GM23338 (cell line): ENCODE data around the gene TDRD1. TPM values are rescaled to one million over a fixed set of nuclear protein-coding genes. Genes with fewer than 3 reads are reported as not detected.
A peak's percentile ranks its signal among the peaks of the same experiment; 100 is the strongest.

Source experiments
- ATAC-seq: fragments of 200-7000 bp; cut with Tn5 transposase; 3 replicates; pipeline ENCODE4 v1.9.1; 2020
- DNase-seq: peaks from one replicate; pipeline ENCODE4 v3.0.0-alpha.2; 2015; ENCODE audit warnings: low spot score
- H2AFZ ChIP-seq: fragments of 200-600 bp; sonication (generic); 2 replicates; pipeline ENCODE4 v1.8.0; 2016; ENCODE audit warnings: antibody characterized with exemption, mild to moderate bottlenecking, moderate library complexity
- H3F3A ChIP-seq: fragments of 200-600 bp; sonication (generic); replicated peaks from 2 replicates; pipeline ENCODE4 v1.8.0; 2017; ENCODE audit warnings: antibody characterized with exemption, mixed run types, low read depth
- H3K27ac ChIP-seq: fragments of 200-600 bp; sonication (generic); 2 replicates; pipeline ENCODE4 v1.6.1; 2016; ENCODE audit warnings: low read depth
- H3K27me3 ChIP-seq: fragments of 200-600 bp; sonication (generic); 2 replicates; pipeline ENCODE4 v1.8.0; 2016; ENCODE audit warnings: mild to moderate bottlenecking, mixed run types, moderate library complexity; ENCODE audit not compliant: insufficient read depth
- H3K36me3 ChIP-seq: fragments of 200-600 bp; sonication (generic); 2 replicates; pipeline ENCODE4 v1.8.0; 2016; ENCODE audit warnings: mild to moderate bottlenecking; ENCODE audit not compliant: insufficient read depth
- H3K4me1 ChIP-seq: fragments of 200-600 bp; sonication (generic); 2 replicates; pipeline ENCODE4 v1.8.0; 2016; ENCODE audit warnings: mild to moderate bottlenecking, moderate library complexity; ENCODE audit not compliant: insufficient read depth
- H3K4me2 ChIP-seq: fragments of 200-600 bp; sonication (generic); 2 replicates; pipeline ENCODE4 v1.7.1; 2017; ENCODE audit warnings: mixed run types
- H3K4me3 ChIP-seq: fragments of 200-600 bp; sonication (generic); 2 replicates; pipeline ENCODE4 v1.6.1; 2016; ENCODE audit warnings: mixed run types
- H3K79me2 ChIP-seq: fragments of 200-600 bp; sonication (generic); replicated peaks from 2 replicates; pipeline ENCODE4 v1.8.0; 2017; ENCODE audit warnings: mild to moderate bottlenecking; ENCODE audit not compliant: insufficient read depth
- H3K9me2 ChIP-seq: fragments of 200-600 bp; sonication (generic); 2 replicates; pipeline ENCODE4 v1.8.0; 2017; ENCODE audit not compliant: insufficient read depth
- H4K20me1 ChIP-seq: fragments of 200-600 bp; sonication (generic); replicated peaks from 2 replicates; pipeline ENCODE4 v1.8.0; 2017; ENCODE audit warnings: mild to moderate bottlenecking; ENCODE audit not compliant: insufficient read depth
- H3K27ac Mint-ChIP-seq: 2 replicates; pipeline ENCODE4 v1.8.0; 2020; ENCODE audit warnings: inconsistent platforms, mild to moderate bottlenecking, moderate library complexity, mixed read lengths
- H3K27me3 Mint-ChIP-seq: 3 replicates; pipeline ENCODE4 v1.8.0; 2022; ENCODE audit warnings: low read depth, mild to moderate bottlenecking, moderate library complexity, mixed read lengths, inconsistent platforms; ENCODE audit not compliant: insufficient read depth, poor library complexity
- H3K36me3 Mint-ChIP-seq: 3 replicates; pipeline ENCODE4 v1.8.0; 2021; ENCODE audit warnings: low read depth, mild to moderate bottlenecking, inconsistent platforms, moderate library complexity, mixed read lengths
- H3K4me1 Mint-ChIP-seq: 3 replicates; pipeline ENCODE4 v1.8.0; 2020; ENCODE audit warnings: mild to moderate bottlenecking, inconsistent platforms, mixed read lengths
- H3K4me3 Mint-ChIP-seq: 3 replicates; pipeline ENCODE4 v1.8.0; 2021; ENCODE audit warnings: moderate library complexity, mild to moderate bottlenecking, inconsistent platforms, mixed read lengths
- H3K9me3 Mint-ChIP-seq: 3 replicates; pipeline ENCODE4 v1.8.0; 2020; ENCODE audit warnings: moderate library complexity, mild to moderate bottlenecking, inconsistent platforms, mixed read lengths
- CREB1 ChIP-seq: fragments of 250-450 bp; sonication (Bioruptor Pico); IDR thresholded peaks from 2 replicates; pipeline ENCODE4 v1.5.0; 2020; ENCODE audit warnings: low read depth, mild to moderate bottlenecking, moderate library complexity
- CTCF ChIP-seq, 2 experiments: fragments of 200-600 bp in 1 of 2; sonication (generic) in 1 of 2; conservative IDR thresholded peaks; 2 replicates each; pipeline versions ENCODE4 v1.5.1 to v1.6.1; 2016 to 2017; ENCODE audit warnings: antibody characterized with exemption in 2 of 2, low read depth in 2 of 2, mild to moderate bottlenecking in 2 of 2, moderate library complexity in 1 of 2
- ETS1 ChIP-seq: IDR thresholded peaks from 2 replicates; pipeline ENCODE4 v1.6.1; 2016; ENCODE audit warnings: antibody characterized with exemption
- EZH2 ChIP-seq: fragments of 200-600 bp; sonication (generic); IDR thresholded peaks from one replicate; pipeline ENCODE4 v1.8.0; 2017; ENCODE audit warnings: antibody characterized with exemption, mild to moderate bottlenecking, low read depth; ENCODE audit not compliant: unreplicated experiment
- EZH2phosphoT487 ChIP-seq: fragments of 200-600 bp; sonication (generic); IDR thresholded peaks from one replicate; pipeline ENCODE4 v1.8.1; 2018; ENCODE audit warnings: antibody characterized with exemption; ENCODE audit not compliant: unreplicated experiment
- JUNB ChIP-seq: IDR thresholded peaks from one replicate; pipeline ENCODE4 v1.6.1; 2016; ENCODE audit warnings: antibody characterized with exemption; ENCODE audit not compliant: unreplicated experiment
- NANOG ChIP-seq: IDR thresholded peaks from 2 replicates; pipeline ENCODE4 v1.6.1; 2016; ENCODE audit warnings: antibody characterized with exemption, borderline replicate concordance
- REST ChIP-seq: IDR thresholded peaks from one replicate; pipeline ENCODE4 v1.6.1; 2018; ENCODE audit warnings: antibody characterized with exemption; ENCODE audit not compliant: unreplicated experiment
- STAT1 ChIP-seq: IDR thresholded peaks from one replicate; pipeline ENCODE4 v1.6.1; 2016; ENCODE audit warnings: antibody characterized with exemption; ENCODE audit not compliant: unreplicated experiment
- ZNF114 ChIP-seq: fragments of 250-450 bp; sonication (Bioruptor Pico); IDR thresholded peaks from 2 replicates; pipeline ENCODE4 v1.5.0; 2020; ENCODE audit warnings: mild to moderate bottlenecking, moderate library complexity
- ZNF331 ChIP-seq: fragments of 250-450 bp; sonication (Bioruptor Pico); IDR thresholded peaks from 2 replicates; pipeline ENCODE4 v1.5.0; 2020; ENCODE audit warnings: low read depth, mild to moderate bottlenecking, moderate library complexity
- polyA plus RNA-seq: library from polyadenylated mRNA; unstranded; fragments of >200 nt; fragmentation: Nextera tagmentation; extraction: Ambion mirVana; gene quantifications from 2 replicates; pipeline ENCODE4 v1.2.1, GENCODE V29; 2016
- total RNA-seq: library from RNA; depleted of rRNA; stranded (reverse); fragments of >200 nt; shearing (Covaris generic); gene quantifications from 2 replicates; pipeline ENCODE4 v1.2.3, GENCODE V29; 2014

TDRD1 gene
- total and polyA plus RNA-seq, 2 experiments from 2014 or later = 0.52 to 1.5 TPM

- ATAC-seq (no peak), DNase-seq (no peak)
- Histone ChIP-seq H3K79me2 (peaks cover 91% of the 10 kb centered on the region), H2AFZ (no peak overlapping the region), H3K36me3 (no peaks in the 10 kb centered on the region), H3K4me1 (peaks cover 33% of the 10 kb centered on the region), H4K20me1 (0 out of 2 replicates have a peak, but pooled peaks cover 3% of the 10 kb centered on the region), H3K27ac (no peak overlapping the region), H3K27me3 (no peaks in the 10 kb centered on the region), H3K4me2 (no peak overlapping the region), H3F3A (no peaks in the 10 kb centered on the region), H3K9me2 (no peaks in the 10 kb centered on the region), H3K4me3 (no peak overlapping the region)
- Mint-ChIP-seq H3K27me3 (peaks cover 3% of the 10 kb centered on the region), H3K36me3 (peaks cover 30% of the 10 kb centered on the region), H3K4me3 (no peak overlapping the region), H3K4me1 (peaks cover 43% of the 10 kb centered on the region), H3K9me3 (peaks cover 19% of the 10 kb centered on the region), H3K27ac (no peak overlapping the region)
- TF ChIP-seq STAT1 = no peak
- TF ChIP-seq EZH2 = no peak
- TF ChIP-seq REST = no peak
- no peak for TF ChIP-seq CREB1
- no peak for TF ChIP-seq ZNF331 (CRISPR knock-in tag)
- TF ChIP-seq ETS1 = no peak
- no peak for TF ChIP-seq JUNB
- TF ChIP-seq NANOG = no peak
- no peak for TF ChIP-seq ZNF114 (CRISPR knock-in tag)
- TF ChIP-seq EZH2phosphoT487 = no peak
Observed at GRCh38 chr10:114168450-114169009, 10.6 kb upstream of the TDRD1 start.

GRCh38 chr10:114172216-114172615 is 6.9 kb upstream of the TDRD1 start:
- ATAC-seq (no peak), DNase-seq (no peak)
- Histone ChIP-seq H3K4me3 (peak overlapping the region; percentile 84), H3K27ac (no peak overlapping the region), H2AFZ (no peak overlapping the region), H4K20me1 (0 out of 2 replicates have a peak, but pooled peaks cover 3% of the 10 kb centered on the region), H3K36me3 (no peaks in the 10 kb centered on the region), H3K4me2 (peak overlapping the region; percentile 91), H3K9me2 (no peaks in the 10 kb centered on the region), H3F3A (no peaks in the 10 kb centered on the region), H3K4me1 (peaks cover 14% of the 10 kb centered on the region), H3K79me2 (peaks cover 66% of the 10 kb centered on the region), H3K27me3 (0 out of 2 replicates have a peak, but pooled peaks cover 6% of the 10 kb centered on the region)
- H3K36me3 Mint-ChIP-seq = peaks cover 28% of the 10 kb centered on the region
- H3K27ac Mint-ChIP-seq = no peak overlapping the region
- TF ChIP-seq JUNB = no peak
- TF ChIP-seq CTCF (conservative IDR thresholded peaks at IDR 0.05; ENCODE audit: low read depth in 2 of 2) = no peak
- no peak for TF ChIP-seq ZNF114 (CRISPR knock-in tag)
- peaks cover 23% of the 10 kb centered on the region for H3K4me1 Mint-ChIP-seq
- peaks cover 4% of the 10 kb centered on the region for H3K27me3 Mint-ChIP-seq
- H3K9me3 Mint-ChIP-seq = peaks cover 19% of the 10 kb centered on the region
- H3K4me3 Mint-ChIP-seq = peak overlapping the region; percentile 99
